Gastrocnemius medialis (tissue), 4 donors: ENCODE measurements around the gene WDR77.

ENCODE experiments used
- POLR2A ChIP-seq, 2 donors: fragments of 450-650 bp; IDR thresholded peaks; one replicate each; pipeline ENCODE4 v1.6.1; 2017; ENCODE audit warnings: antibody characterized with exemption in 2 of 2, mild to moderate bottlenecking in 2 of 2, moderate library complexity in 2 of 2
- TF ChIP-seq, protein P1 (sequence below), 5 experiments: fragments of 450-650 bp in 3 of 5; fragments of 200-600 bp in 2 of 5; sonication (generic) in 2 of 5; IDR thresholded peaks in 4 of 5; conservative IDR thresholded peaks in 1 of 5; 1 replicate in 4 of 5; 2 replicates in 1 of 5; pipeline ENCODE4 v1.5.1; 2016 to 2019; ENCODE audit warnings: antibody characterized with exemption in 5 of 5, mild to moderate bottlenecking in 3 of 5, moderate library complexity in 3 of 5

DNA sequence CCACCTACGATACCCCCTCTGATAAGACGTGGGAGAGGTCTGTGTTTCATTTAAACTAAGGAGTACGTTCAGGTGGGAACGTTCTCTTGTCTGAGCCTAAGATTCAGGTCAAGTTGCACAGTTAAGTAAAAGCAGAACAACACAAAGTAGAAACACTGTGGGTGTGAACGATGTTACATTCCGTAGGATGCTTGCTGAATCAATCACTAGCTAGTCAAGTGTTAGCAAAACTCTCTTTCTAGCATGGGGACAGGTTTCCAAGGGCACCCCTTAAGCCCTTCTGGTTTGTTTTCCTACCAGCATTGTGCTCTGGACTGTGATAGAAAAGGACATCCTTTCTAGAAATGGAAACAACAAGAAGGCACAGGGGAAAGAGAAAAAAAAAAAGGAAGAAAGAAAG, 38.1 kb upstream of the WDR77 start:
- TF ChIP-seq, protein P1, sequence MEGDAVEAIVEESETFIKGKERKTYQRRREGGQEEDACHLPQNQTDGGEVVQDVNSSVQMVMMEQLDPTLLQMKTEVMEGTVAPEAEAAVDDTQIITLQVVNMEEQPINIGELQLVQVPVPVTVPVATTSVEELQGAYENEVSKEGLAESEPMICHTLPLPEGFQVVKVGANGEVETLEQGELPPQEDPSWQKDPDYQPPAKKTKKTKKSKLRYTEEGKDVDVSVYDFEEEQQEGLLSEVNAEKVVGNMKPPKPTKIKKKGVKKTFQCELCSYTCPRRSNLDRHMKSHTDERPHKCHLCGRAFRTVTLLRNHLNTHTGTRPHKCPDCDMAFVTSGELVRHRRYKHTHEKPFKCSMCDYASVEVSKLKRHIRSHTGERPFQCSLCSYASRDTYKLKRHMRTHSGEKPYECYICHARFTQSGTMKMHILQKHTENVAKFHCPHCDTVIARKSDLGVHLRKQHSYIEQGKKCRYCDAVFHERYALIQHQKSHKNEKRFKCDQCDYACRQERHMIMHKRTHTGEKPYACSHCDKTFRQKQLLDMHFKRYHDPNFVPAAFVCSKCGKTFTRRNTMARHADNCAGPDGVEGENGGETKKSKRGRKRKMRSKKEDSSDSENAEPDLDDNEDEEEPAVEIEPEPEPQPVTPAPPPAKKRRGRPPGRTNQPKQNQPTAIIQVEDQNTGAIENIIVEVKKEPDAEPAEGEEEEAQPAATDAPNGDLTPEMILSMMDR (IDR thresholded peaks at IDR 0.05 in 4 of 5, conservative IDR thresholded peaks at IDR 0.05 in 1 of 5) = no peak
- TF ChIP-seq POLR2A (IDR thresholded peaks at IDR 0.05) = no peak
